KMS-11 (cell line): ENCODE results near the gene BST1.
"Not testable (repeated sequence)": the region's sequence is repeated elsewhere in the genome, so short reads cannot be mapped to it uniquely, and the experiment has no call there.

Experiments
- H2AFZ ChIP-seq: fragments of 200-600 bp; sonication (generic); 2 replicates; pipeline ENCODE4 v1.6.1; 2016; ENCODE audit warnings: antibody characterized with exemption, mixed run types, low read depth
- H3K27ac ChIP-seq: fragments of 200-600 bp; sonication (generic); 2 replicates; pipeline ENCODE4 v1.6.1; 2016; ENCODE audit warnings: mild to moderate bottlenecking, mixed run types
- H3K27me3 ChIP-seq: fragments of 200-600 bp; sonication (generic); 2 replicates; pipeline ENCODE4 v1.6.1; 2017; ENCODE audit warnings: mild to moderate bottlenecking, low read depth, mixed run types, moderate library complexity; ENCODE audit not compliant: insufficient read depth
- H3K36me3 ChIP-seq: fragments of 200-600 bp; sonication (generic); 2 replicates; pipeline ENCODE4 v1.6.1; 2017; ENCODE audit warnings: mild to moderate bottlenecking, mixed run types; ENCODE audit not compliant: insufficient read depth
- H3K4me1 ChIP-seq: fragments of 200-600 bp; sonication (generic); 2 replicates; pipeline ENCODE4 v1.6.1; 2016; ENCODE audit warnings: mild to moderate bottlenecking, low read depth, mixed run types; ENCODE audit not compliant: poor library complexity, severe bottlenecking
- H3K4me2 ChIP-seq: fragments of 200-600 bp; sonication (generic); 2 replicates; pipeline ENCODE4 v1.7.0; 2016; ENCODE audit warnings: mild to moderate bottlenecking, mixed run types
- H3K4me3 ChIP-seq: fragments of 200-600 bp; sonication (generic); IDR thresholded peaks from 2 replicates; pipeline ENCODE4 v1.6.1; 2017; ENCODE audit warnings: low read depth, low read length, mixed read lengths; ENCODE audit not compliant: insufficient read depth
- H3K79me2 ChIP-seq: fragments of 200-600 bp; sonication (generic); 2 replicates; pipeline ENCODE4 v1.6.1; 2016; ENCODE audit warnings: low read depth, mixed run types; ENCODE audit not compliant: insufficient read depth
- H3K9ac ChIP-seq: fragments of 200-600 bp; sonication (generic); 2 replicates; pipeline ENCODE4 v1.6.1; 2016; ENCODE audit warnings: mild to moderate bottlenecking, mixed run types
- H4K20me1 ChIP-seq: fragments of 200-600 bp; sonication (generic); 2 replicates; pipeline ENCODE4 v1.6.1; 2016; ENCODE audit warnings: mild to moderate bottlenecking, mixed run types; ENCODE audit not compliant: insufficient read depth
- CTCF ChIP-seq: fragments of 200-600 bp; sonication (generic); conservative IDR thresholded peaks from 2 replicates; pipeline ENCODE4 v1.6.1; 2017; ENCODE audit warnings: low read depth, mild to moderate bottlenecking, antibody characterized with exemption, low read length, moderate library complexity, mixed read lengths

The BST1 gene

GRCh38 chr4:15719506-15719905 is 16.6 kb downstream of the BST1 start:
- TF ChIP-seq CTCF: no peak
- no peak overlapping the region for H2AFZ ChIP-seq
- no peak overlapping the region for H3K27ac ChIP-seq
- no peaks in the 10 kb centered on the region for H3K4me1 ChIP-seq
- H3K4me3 ChIP-seq: no peak overlapping the region
- H3K79me2 ChIP-seq: no peaks in the 10 kb centered on the region
- no peaks in the 10 kb centered on the region for H3K36me3 ChIP-seq
- H3K27me3 ChIP-seq: no peaks in the 10 kb centered on the region
- no peaks in the 10 kb centered on the region for H4K20me1 ChIP-seq
- no peak overlapping the region for H3K9ac ChIP-seq
- no peak overlapping the region for H3K4me2 ChIP-seq

DNA sequence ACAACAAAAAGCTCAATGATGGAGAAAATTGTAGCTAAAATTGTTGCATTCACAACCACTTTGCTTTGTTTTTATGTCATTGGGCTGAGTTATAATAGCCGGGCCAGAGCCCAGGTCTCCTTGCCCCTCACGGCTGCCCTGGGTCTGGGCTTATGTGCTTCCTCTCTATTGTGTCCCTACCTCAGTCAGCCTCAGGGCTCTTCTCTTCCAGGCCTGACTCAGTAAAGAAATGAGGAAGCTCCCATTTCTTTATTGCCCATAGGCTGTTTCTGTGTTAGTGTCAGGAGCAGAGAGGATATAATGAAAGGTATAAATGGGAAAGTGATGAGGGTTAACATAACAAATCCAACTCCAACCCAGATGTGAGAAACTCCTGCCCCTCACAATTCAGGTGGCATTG is 18.0 kb downstream of the BST1 start:
- no peaks in the 10 kb centered on the region for H4K20me1 ChIP-seq
- TF ChIP-seq CTCF: no peak
- no peak overlapping the region for H3K4me2 ChIP-seq
- H3K9ac ChIP-seq: no peak overlapping the region
- H3K27me3 ChIP-seq: no peaks in the 10 kb centered on the region
- H3K4me3 ChIP-seq: no peak overlapping the region
- H3K36me3 ChIP-seq: no peaks in the 10 kb centered on the region
- no peaks in the 10 kb centered on the region for H3K79me2 ChIP-seq
- H3K27ac ChIP-seq: no peak overlapping the region
- H3K4me1 ChIP-seq: no peaks in the 10 kb centered on the region
- H2AFZ ChIP-seq: no peak overlapping the region

DNA sequence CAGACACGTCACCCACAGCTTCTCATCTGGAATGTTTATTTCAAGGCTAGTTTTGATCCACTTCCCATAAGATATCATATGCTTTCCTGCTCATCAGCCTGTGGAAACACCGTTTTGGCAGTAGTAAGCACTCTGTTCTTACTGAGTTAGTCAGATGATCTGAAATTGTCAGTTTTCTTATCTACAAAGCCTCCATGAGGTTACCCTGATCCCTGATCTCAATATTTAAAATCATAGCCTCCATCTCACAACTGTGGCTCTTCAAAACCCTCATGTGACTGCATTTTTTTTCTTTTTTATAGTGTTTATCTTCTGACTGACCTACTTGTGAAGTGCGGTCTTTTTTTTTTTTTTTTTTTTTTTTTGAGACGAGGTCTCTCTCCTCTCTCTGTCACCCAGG is 22.7 kb downstream of the BST1 start:
- Histone ChIP-seq H3K79me2 (no peaks in the 10 kb centered on the region), H4K20me1 (no peaks in the 10 kb centered on the region), H3K4me1 (no peaks in the 10 kb centered on the region), H3K36me3 (no peaks in the 10 kb centered on the region), H3K27ac (no peak overlapping the region), H3K9ac (no peak overlapping the region), H3K4me3 (no peak overlapping the region), H2AFZ (no peak overlapping the region), H3K27me3 (no peaks in the 10 kb centered on the region), H3K4me2 (no peak overlapping the region)
- TF ChIP-seq CTCF: no peak

DNA sequence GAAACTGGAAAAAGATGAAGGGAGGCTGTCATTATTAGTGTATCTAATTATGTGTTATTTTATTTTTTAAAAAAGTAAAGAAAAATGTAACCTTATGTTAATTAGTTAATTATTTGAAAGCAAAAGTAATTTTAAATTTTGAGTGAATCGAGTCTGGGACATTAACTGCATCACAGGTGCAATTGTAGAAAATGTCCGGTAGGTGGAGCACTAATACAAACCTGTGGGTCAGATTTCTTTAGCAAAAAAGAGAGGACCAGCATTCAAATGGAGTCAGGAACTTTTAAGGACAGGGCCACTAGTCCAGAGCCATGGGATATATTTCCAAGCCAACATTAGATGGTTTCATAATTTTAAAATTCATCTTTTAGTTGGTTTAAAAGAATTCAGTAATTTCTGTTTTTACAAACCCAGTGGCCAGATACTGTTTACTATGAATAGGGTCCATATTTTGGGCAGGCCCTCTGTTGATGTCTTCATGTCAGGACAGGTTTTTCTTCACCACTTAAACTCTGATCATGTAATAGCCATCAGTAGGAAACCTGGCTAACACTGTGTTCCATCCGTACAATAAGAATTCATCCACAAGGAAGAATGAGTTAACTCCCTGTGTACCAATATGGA is 27.2 kb downstream of the BST1 start:
- Histone ChIP-seq H2AFZ (no peak overlapping the region), H4K20me1 (no peaks in the 10 kb centered on the region), H3K36me3 (no peaks in the 10 kb centered on the region), H3K27ac (no peak overlapping the region), H3K9ac (no peak overlapping the region), H3K27me3 (no peaks in the 10 kb centered on the region), H3K4me1 (no peaks in the 10 kb centered on the region), H3K4me2 (no peak overlapping the region), H3K4me3 (no peak overlapping the region), H3K79me2 (no peaks in the 10 kb centered on the region)
- TF ChIP-seq CTCF: peak; percentile 74

- not testable (repeated sequence) for H2AFZ ChIP-seq, H3K27ac ChIP-seq, H3K4me3 ChIP-seq, H3K36me3 ChIP-seq, H3K4me2 ChIP-seq, H4K20me1 ChIP-seq, H3K4me1 ChIP-seq, H3K9ac ChIP-seq, H3K79me2 ChIP-seq, H3K27me3 ChIP-seq
Measured at GRCh38 chr4:15733061-15733460, 30.2 kb downstream of the BST1 start.
